ENCODE results near the gene SSR2.

SSR2 gene

DNA sequence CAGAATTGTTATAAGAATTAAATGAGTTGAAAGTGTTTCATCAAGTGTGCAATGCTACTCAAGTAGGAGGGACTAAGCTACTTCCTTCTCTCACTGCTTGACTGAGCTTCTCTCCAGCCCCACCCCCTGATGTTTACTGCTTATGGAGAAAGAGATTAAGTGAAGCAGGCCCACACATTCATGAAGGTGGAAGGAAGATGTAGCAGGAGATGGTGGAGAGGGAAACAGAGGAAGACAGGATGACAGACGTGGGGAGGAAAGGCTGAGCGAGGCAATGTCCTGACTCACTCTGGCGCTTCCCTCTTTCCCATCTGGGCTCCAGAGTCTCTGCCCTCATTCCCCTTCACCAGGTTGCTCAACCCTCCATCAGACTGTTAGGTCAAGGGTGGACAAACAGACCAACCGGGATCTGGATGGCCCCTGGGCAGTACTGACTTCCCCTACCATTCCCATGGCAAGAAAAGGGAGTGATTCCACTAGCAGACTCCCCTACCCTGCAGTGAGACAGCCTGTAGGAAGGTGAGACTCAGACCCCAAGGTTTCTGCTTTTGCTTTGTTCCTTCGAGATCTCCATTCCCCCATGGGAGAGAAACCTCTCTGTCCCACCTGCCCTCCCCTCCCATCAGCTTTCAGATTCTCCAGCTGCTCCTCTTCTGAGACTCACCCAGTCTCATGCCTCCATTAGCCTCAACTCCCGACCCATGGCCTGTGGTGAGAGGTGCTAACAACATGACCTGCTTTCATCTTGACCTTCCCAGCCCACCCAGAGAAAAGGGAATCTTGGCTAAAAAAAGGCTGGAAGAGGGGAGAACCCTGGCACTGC, 39.3 kb downstream of the SSR2 start:
- H3K27me3 ChIP-seq (replicated peaks; ENCODE audit: control insufficient read depth, insufficient read depth, low read length) = no peaks in the 10 kb centered on the region
- TF ChIP-seq, protein P1, sequence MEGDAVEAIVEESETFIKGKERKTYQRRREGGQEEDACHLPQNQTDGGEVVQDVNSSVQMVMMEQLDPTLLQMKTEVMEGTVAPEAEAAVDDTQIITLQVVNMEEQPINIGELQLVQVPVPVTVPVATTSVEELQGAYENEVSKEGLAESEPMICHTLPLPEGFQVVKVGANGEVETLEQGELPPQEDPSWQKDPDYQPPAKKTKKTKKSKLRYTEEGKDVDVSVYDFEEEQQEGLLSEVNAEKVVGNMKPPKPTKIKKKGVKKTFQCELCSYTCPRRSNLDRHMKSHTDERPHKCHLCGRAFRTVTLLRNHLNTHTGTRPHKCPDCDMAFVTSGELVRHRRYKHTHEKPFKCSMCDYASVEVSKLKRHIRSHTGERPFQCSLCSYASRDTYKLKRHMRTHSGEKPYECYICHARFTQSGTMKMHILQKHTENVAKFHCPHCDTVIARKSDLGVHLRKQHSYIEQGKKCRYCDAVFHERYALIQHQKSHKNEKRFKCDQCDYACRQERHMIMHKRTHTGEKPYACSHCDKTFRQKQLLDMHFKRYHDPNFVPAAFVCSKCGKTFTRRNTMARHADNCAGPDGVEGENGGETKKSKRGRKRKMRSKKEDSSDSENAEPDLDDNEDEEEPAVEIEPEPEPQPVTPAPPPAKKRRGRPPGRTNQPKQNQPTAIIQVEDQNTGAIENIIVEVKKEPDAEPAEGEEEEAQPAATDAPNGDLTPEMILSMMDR (IDR thresholded peaks at IDR 0.05; ENCODE audit: insufficient read depth, low read length, poor library complexity, severe bottlenecking) = no peak
- DNase-seq (ENCODE audit: extremely low read depth, insufficient read length) = no peak

DNA sequence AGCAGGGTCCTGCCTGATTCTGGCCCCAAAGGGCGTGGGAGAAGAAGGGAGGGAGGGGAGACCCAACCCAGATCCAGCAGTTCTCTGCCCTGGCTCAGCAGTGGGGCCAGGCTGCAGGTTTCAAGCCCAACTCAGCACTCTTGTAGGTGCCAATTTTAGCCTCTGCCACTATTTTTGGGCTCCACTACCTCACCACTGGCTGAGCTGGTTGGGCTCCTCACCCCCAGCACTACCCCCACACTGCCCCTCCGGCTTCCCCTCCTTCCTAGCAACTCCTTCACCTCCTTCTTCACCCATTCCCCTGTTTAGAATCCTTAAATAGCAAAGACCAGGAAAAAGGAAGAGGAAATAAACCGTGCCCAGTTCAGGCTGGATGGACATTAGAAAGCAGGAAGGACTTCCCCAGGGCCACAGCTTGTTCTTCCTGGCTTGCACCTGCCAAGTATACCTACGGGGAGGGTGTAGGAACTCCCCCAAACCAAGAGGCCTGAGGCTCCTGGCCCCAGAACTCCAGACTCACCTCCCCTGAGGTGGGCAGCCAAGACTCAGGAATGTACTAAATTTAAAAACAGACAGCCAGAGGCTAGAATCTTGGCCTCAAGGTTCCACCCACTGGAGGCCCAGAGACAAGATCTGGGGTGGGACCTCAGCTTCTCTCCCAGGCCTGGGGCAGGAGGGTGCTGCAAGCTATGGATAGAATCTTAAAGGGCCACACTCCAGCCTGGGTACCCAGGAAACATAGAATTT, 41.0 kb downstream of the SSR2 start:
- peak; percentile 51 for DNase-seq (ENCODE audit: extremely low read depth, insufficient read length)
- H3K27me3 ChIP-seq (replicated peaks; ENCODE audit: control insufficient read depth, insufficient read depth, low read length) = no peaks in the 10 kb centered on the region
- H3K36me3 ChIP-seq (ENCODE audit: control insufficient read depth, insufficient read depth, low read length) = no peaks in the 10 kb centered on the region; the same call in 1 of the 2 replicates
- peak overlapping the region; percentile 94 for H3K4me3 ChIP-seq (replicated peaks; ENCODE audit: low read depth, low read length)
- TF ChIP-seq, protein P1 (IDR thresholded peaks at IDR 0.05; ENCODE audit: insufficient read depth, low read length, poor library complexity, severe bottlenecking) = no peak

More for the DNA sequence above, 39.3 kb downstream of the SSR2 start:
- Histone ChIP-seq H3K4me3 (replicated peaks; ENCODE audit: low read depth, low read length) (peak overlapping the region; percentile 94), H3K36me3 (ENCODE audit: control insufficient read depth, insufficient read depth, low read length) (no peaks in the 10 kb centered on the region; the same call in 1 of the 2 replicates)

DNA sequence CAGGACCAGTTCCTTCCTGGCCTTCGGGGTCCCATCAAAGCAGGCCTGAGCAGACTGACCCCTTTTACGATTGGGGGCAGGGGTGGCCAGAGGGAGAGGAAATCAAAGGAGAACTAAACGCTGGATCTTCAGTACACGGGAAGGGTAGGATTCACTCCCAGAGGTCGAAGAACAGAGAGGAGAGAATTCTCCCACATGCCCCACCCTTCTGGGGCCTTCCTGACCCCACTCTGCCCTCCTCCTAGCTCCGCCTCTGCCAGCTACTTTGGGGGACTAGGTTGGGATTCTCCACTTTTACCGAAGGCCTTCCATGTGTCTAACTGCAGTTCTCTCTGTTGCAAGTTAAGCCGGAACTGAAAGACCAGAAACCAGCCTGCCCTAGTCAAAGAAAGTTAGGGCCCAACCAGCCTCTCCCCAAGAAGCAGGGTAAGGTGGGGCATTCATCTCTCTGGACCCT, 41.8 kb downstream of the SSR2 start:
- H3K36me3 ChIP-seq (ENCODE audit: control insufficient read depth, insufficient read depth, low read length) = peaks cover 2% of the 10 kb centered on the region
- no peaks in the 10 kb centered on the region for H3K27me3 ChIP-seq (replicated peaks; ENCODE audit: control insufficient read depth, insufficient read depth, low read length)
- peak overlapping the region; percentile 94 for H3K4me3 ChIP-seq (replicated peaks; ENCODE audit: low read depth, low read length)
- TF ChIP-seq, protein P1 (IDR thresholded peaks at IDR 0.05; ENCODE audit: insufficient read depth, low read length, poor library complexity, severe bottlenecking) = no peak
- DNase-seq (ENCODE audit: extremely low read depth, insufficient read length) = no peak

DNA sequence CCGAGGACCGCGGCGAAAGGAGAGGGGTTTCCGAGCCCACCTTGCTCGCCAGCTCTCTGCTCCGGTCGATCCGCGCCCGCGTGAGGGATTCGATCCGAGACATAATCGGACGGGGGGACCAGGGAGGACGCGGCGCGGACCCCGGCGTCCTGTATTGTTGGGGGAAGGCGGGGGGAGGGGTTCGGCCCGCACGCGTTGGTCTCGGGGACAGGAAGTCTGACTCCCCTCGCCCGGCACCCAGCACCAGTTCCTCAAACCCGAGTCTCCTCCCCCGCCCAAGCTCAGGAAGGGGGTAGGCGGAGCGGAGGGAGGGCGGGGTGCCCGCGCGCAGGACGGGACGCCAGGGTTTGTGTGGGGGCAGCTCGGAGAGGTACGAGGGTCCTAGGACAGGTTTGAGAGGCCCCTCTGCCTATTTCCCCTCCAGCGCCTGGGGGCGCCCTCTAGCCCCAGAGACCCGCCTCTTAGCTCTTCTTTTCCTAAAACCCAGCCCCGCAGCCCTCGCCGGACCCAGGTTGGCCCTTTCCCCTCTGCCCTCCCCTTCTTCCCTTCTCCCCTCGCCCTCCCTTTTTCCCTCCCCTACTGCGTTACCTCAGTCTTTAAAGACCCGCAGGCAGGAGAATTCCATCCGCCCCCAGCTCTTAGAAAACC, 42.3 kb downstream of the SSR2 start, which contains the start of gene ARHGEF2:
TSS of gene ARHGEF2 (minus strand) at position 223 of the 648 bp plus-strand sequence. CDS start at position 103, 120 bp downstream.
- DNase-seq (ENCODE audit: extremely low read depth, insufficient read length) = peak; percentile 91
- peaks cover 4% of the 10 kb centered on the region for H3K36me3 ChIP-seq (ENCODE audit: control insufficient read depth, insufficient read depth, low read length)
- H3K27me3 ChIP-seq (replicated peaks; ENCODE audit: control insufficient read depth, insufficient read depth, low read length) = no peaks in the 10 kb centered on the region
- peak within 1 kb of the TSS; percentile 94 for H3K4me3 ChIP-seq (replicated peaks; ENCODE audit: low read depth, low read length)
- TF ChIP-seq, protein P1 (IDR thresholded peaks at IDR 0.05; ENCODE audit: insufficient read depth, low read length, poor library complexity, severe bottlenecking) = peak; percentile 39

DNA sequence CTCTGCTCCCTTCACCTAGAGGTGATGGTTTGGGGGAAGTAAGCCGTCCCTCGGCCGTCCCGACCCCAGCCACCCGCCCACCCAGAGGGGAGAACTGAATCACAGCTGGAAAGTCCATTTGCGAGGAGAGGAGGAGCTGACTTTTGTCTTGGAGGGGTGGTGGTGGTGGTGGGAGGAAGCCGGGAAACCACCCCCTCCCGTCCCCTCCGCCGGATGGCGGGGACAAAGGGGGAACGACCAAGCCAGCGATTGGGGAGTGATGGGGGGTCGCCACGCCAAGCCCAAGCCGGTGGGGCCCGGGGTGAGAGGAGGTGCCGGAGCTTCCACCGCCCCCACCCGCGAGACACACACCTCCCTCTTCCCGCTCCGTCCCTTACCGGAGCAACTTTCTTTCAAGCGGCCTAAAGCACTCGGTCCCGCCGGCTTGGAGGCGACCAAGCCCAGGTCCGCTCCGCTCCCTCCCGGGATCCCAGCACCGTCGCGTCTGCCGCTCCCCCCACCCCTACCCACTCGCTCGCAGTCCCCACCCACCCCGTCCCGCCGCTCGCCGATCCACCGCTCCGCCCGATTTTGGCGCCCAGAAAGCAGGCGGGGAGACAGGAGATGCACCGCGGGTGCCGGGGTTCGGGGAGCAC, 42.9 kb downstream of the SSR2 start:
- no peaks in the 10 kb centered on the region for H3K27me3 ChIP-seq (replicated peaks; ENCODE audit: control insufficient read depth, insufficient read depth, low read length)
- DNase-seq (ENCODE audit: extremely low read depth, insufficient read length) = peak; percentile 66
- H3K4me3 ChIP-seq (replicated peaks; ENCODE audit: low read depth, low read length) = peak overlapping the region; percentile 94
- TF ChIP-seq, protein P1 (IDR thresholded peaks at IDR 0.05; ENCODE audit: insufficient read depth, low read length, poor library complexity, severe bottlenecking) = no peak
- H3K36me3 ChIP-seq (ENCODE audit: control insufficient read depth, insufficient read depth, low read length) = peaks cover 7% of the 10 kb centered on the region
